B cell (primary cell): Measurements from ENCODE around the gene REST. TPM values are rescaled to one million over a fixed set of nuclear protein-coding genes. Genes with fewer than 3 reads are reported as not detected.
A peak's percentile ranks its signal among the peaks of the same experiment; 100 is the strongest.

Experiments
- ATAC-seq: fragments of 200-7000 bp; cut with Tn5 transposase; one replicate; pipeline ENCODE4 v1.10.0; 2021; ENCODE audit warnings: low read depth, mild to moderate bottlenecking, moderate number of reproducible peaks, moderate library complexity
- CTCF ChIA-PET: fragments of 350-600 bp; sonication (Branson Sonifier 250); formaldehyde crosslinking; loops from one replicate; lab custom pipeline; 2021; ENCODE audit warnings: antibody characterized with exemption, inconsistent platforms; lab: Charles Lee
- POLR2A ChIA-PET: fragments of 350-600 bp; sonication (Branson Sonifier 250); formaldehyde crosslinking; loops from one replicate; lab custom pipeline; 2021; ENCODE audit warnings: antibody characterized with exemption; lab: Charles Lee
- DNase-seq: peaks from one replicate; pipeline ENCODE4 v3.0.0; 2013
- H2AFZ ChIP-seq: 2 replicates; pipeline ENCODE4 v1.6.1; 2012; ENCODE audit warnings: mild to moderate bottlenecking, low read depth, low read length; ENCODE audit not compliant: insufficient read depth, poor library complexity, severe bottlenecking
- H3K27ac ChIP-seq, 2 donors: 1 replicate in 1 of 2; 2 replicates in 1 of 2; pipeline ENCODE4 v1.5.1; 2012 to 2013; ENCODE audit warnings: low read length in 2 of 2, mild to moderate bottlenecking in 2 of 2, moderate library complexity in 1 of 2
- H3K27me3 ChIP-seq, 4 experiments: fragments of 200-600 bp in 1 of 4; sonication (generic) in 1 of 4; replicated peaks in 1 of 4; 1 replicate in 2 of 4; 2 replicates in 2 of 4; pipeline versions ENCODE4 v1.6.1 to v1.7.0; 2013 to 2016; ENCODE audit warnings: low read length in 3 of 4, mild to moderate bottlenecking in 2 of 4, mixed read lengths in 1 of 4, moderate library complexity in 1 of 4; ENCODE audit not compliant: insufficient read depth in 4 of 4, control insufficient read depth in 3 of 4; ENCODE audit errors: control extremely low read depth in 1 of 4
- H3K36me3 ChIP-seq, 2 experiments: replicated peaks in 1 of 2; 1 replicate in 1 of 2; 2 replicates in 1 of 2; pipeline versions ENCODE4 v1.6.1 to v1.7.1; 2013; ENCODE audit warnings: low read length in 1 of 2; ENCODE audit not compliant: insufficient read depth in 2 of 2, control insufficient read depth in 1 of 2; ENCODE audit errors: control extremely low read depth in 1 of 2, extremely low read depth in 1 of 2
- H3K4me1 ChIP-seq, 2 donors: fragments of 200-600 bp in 1 of 2; sonication (generic) in 1 of 2; 1 replicate in 1 of 2; 2 replicates in 1 of 2; pipeline versions ENCODE4 v1.5.1 to v1.6.1; 2013 to 2017; ENCODE audit warnings: low read length in 2 of 2; ENCODE audit not compliant: control insufficient read depth in 2 of 2, insufficient read depth in 2 of 2
- H3K4me2 ChIP-seq: replicated peaks from 2 replicates; pipeline ENCODE3; 2012; ENCODE audit warnings: mild to moderate bottlenecking, low read depth, low read length; ENCODE audit not compliant: poor library complexity, severe bottlenecking
- H3K4me3 ChIP-seq, 5 experiments: fragments of 200-600 bp in 1 of 5; sonication (generic) in 1 of 5; 1 replicate in 3 of 5; 2 replicates in 2 of 5; pipeline versions ENCODE4 v1.5.1 to v1.7.0; 2011 to 2016; ENCODE audit warnings: low read length in 4 of 5, mild to moderate bottlenecking in 4 of 5, low read depth in 2 of 5, control low read depth in 1 of 5, moderate library complexity in 1 of 5; ENCODE audit not compliant: insufficient read depth in 1 of 5; ENCODE audit errors: control extremely low read depth in 1 of 5, extremely low read depth in 1 of 5
- H3K79me2 ChIP-seq: fragments of 200-600 bp; sonication (generic); one replicate; pipeline ENCODE4 v1.6.0; 2016; ENCODE audit warnings: low read length; ENCODE audit not compliant: control insufficient read depth, insufficient read depth
- H3K9ac ChIP-seq: fragments of 200-600 bp; sonication (generic); 2 replicates; pipeline ENCODE4 v1.6.1; 2017; ENCODE audit warnings: mild to moderate bottlenecking, low read length, moderate library complexity
- H3K9me3 ChIP-seq, 3 donors: one replicate each; pipeline versions ENCODE4 v1.6.1 to v1.7.1; 2013; ENCODE audit warnings: low read length in 2 of 3; ENCODE audit not compliant: control insufficient read depth in 2 of 3, insufficient read depth in 1 of 3; ENCODE audit errors: control extremely low read depth in 1 of 3
- H4K20me1 ChIP-seq: 2 replicates; pipeline ENCODE4 v1.6.0; 2012; ENCODE audit warnings: mild to moderate bottlenecking, low read length; ENCODE audit not compliant: insufficient read depth, control insufficient read depth, poor library complexity, severe bottlenecking
- H3K27ac Mint-ChIP-seq: one replicate; pipeline ENCODE4 v1.8.0; 2021; ENCODE audit warnings: mixed read lengths
- H3K27me3 Mint-ChIP-seq: one replicate; pipeline ENCODE4 v1.8.0; 2021; ENCODE audit warnings: mixed read lengths
- H3K4me1 Mint-ChIP-seq: one replicate; pipeline ENCODE4 v1.8.0; 2021; ENCODE audit warnings: mixed read lengths
- H3K4me3 Mint-ChIP-seq: one replicate; pipeline ENCODE4 v1.8.0; 2021; ENCODE audit warnings: mixed read lengths
- H3K9me3 Mint-ChIP-seq: one replicate; pipeline ENCODE4 v1.8.0; 2022; ENCODE audit warnings: mixed read lengths; ENCODE audit not compliant: insufficient read depth
- CTCF ChIP-seq: fragments of 200-600 bp; IDR thresholded peaks from one replicate; pipeline ENCODE4 v1.8.0; 2022; ENCODE audit warnings: antibody characterized with exemption, mild to moderate bottlenecking
- EZH2 ChIP-seq: IDR thresholded peaks from 2 replicates; pipeline ENCODE4 v1.6.1; 2012; ENCODE audit warnings: borderline replicate concordance, low read depth, mild to moderate bottlenecking, moderate library complexity, low read length; ENCODE audit not compliant: insufficient read depth, poor library complexity, severe bottlenecking
- WGBS: methylation state at CpG from one replicate; pipeline ENCODE4 v1.1.5; 2013; ENCODE audit warnings: missing lambda C conversion rate; ENCODE audit not compliant: insufficient coverage; 5-methylcytosine and 5-hydroxymethylcytosine counted together
- intact Hi-C: fragments of 100-400 bp; cut with micrococcal nuclease; formaldehyde crosslinking; loops from one replicate; pipeline ENCODE4 v1.10.0; 2022
- polyA plus RNA-seq: library from polyadenylated mRNA; depleted of rRNA; stranded (reverse); fragments of >200 nt; gene quantifications from 2 replicates; pipeline ENCODE4 v1.2.3, GENCODE V29; 2012
- total RNA-seq, 2 donors: library from RNA; stranded (reverse); fragments of 120-200 nt in 1 of 2; gene quantifications; 1 replicate in 1 of 2; 2 replicates in 1 of 2; pipeline versions ENCODE4 v1.2.3 to v1.2.4, GENCODE V29; 2013 to 2022

The REST gene
- total and polyA plus RNA-seq, 2 donors (not counting 1 experiment from before 2014, with no cell fraction given), result 6.2 to 59.4 TPM

GRCh38 chr4:56976837-56977320, 69.2 kb downstream of the REST start:
- intact Hi-C loops, result loop anchor here (1.0 to 5.0 kb wide), 6 partner anchors 70 to 1580 kb away; partner anchors contain the start of genes CEP135, PPAT, REST and SPINK2
- peak overlapping the region; percentile 100 for H3K4me3 Mint-ChIP-seq
- DNase-seq (no peak), ATAC-seq (peak; percentile 22)
- H3K27ac Mint-ChIP-seq, result peak overlapping the region; percentile 98
- H3K9me3 Mint-ChIP-seq, result no peaks in the 10 kb centered on the region
- peaks cover 56% of the 10 kb centered on the region for H3K4me1 Mint-ChIP-seq
- Histone ChIP-seq H3K27me3 (no peaks in the 10 kb centered on the region), H3K27ac (peak overlapping the region; percentile 73 to 84), H3K4me3 (peak overlapping the region; percentile 74 to 95 (median 91)), H3K36me3 (peaks cover 14 to 27% of the 10 kb centered on the region in 2 experiments), H3K9me3 (no peaks in the 10 kb centered on the region), H4K20me1 (peaks cover 60% of the 10 kb centered on the region), H3K9ac (peak overlapping the region; percentile 88), H3K79me2 (peaks cover 73% of the 10 kb centered on the region), H3K4me1 (peaks cover 33 to 40% of the 10 kb centered on the region in 2 donors), H3K4me2 (peak overlapping the region; percentile 95), H2AFZ (peak overlapping the region; percentile 98)
- POLR2A ChIA-PET, result interaction anchor here (0.9 to 3.4 kb wide), 6 partner anchors 11 to 1029 kb away, joined by 4 to 18 read pairs (median 10); partner anchors contain the start of genes AASDH, PAICS, PPAT and REST
- CTCF ChIA-PET, result interaction anchor here (0.7 to 2.6 kb wide), 7 partner anchors 14 to 590 kb away, joined by 3 to 14 read pairs (median 5); partner anchors contain the start of genes PAICS, PPAT and REST
- WGBS, result under 1% methylated on average over 46 of the region's 46 CpGs
- H3K27me3 Mint-ChIP-seq, result no peaks in the 10 kb centered on the region
- TF ChIP-seq CTCF (peak; percentile 13), EZH2 (no peak)
